SU-DHL-6 (cell line): ENCODE results near the gene FRMD1.

Experiments
- EZH2phosphoT487 ChIP-seq: fragments of 200-600 bp; sonication (generic), shearing (Covaris generic); conservative IDR thresholded peaks from 2 replicates; pipeline ENCODE4 v1.6.1; 2018; ENCODE audit warnings: mild to moderate bottlenecking, antibody characterized with exemption, low read length, moderate library complexity, mixed read lengths
- TF ChIP-seq, protein P1 (sequence below): fragments of 200-600 bp; sonication (generic); IDR thresholded peaks from one replicate; pipeline ENCODE4 v1.5.1; 2017; ENCODE audit warnings: antibody characterized with exemption, mild to moderate bottlenecking, low read length, moderate library complexity; ENCODE audit not compliant: insufficient read depth, poor library complexity, severe bottlenecking

- TF ChIP-seq, protein P1, sequence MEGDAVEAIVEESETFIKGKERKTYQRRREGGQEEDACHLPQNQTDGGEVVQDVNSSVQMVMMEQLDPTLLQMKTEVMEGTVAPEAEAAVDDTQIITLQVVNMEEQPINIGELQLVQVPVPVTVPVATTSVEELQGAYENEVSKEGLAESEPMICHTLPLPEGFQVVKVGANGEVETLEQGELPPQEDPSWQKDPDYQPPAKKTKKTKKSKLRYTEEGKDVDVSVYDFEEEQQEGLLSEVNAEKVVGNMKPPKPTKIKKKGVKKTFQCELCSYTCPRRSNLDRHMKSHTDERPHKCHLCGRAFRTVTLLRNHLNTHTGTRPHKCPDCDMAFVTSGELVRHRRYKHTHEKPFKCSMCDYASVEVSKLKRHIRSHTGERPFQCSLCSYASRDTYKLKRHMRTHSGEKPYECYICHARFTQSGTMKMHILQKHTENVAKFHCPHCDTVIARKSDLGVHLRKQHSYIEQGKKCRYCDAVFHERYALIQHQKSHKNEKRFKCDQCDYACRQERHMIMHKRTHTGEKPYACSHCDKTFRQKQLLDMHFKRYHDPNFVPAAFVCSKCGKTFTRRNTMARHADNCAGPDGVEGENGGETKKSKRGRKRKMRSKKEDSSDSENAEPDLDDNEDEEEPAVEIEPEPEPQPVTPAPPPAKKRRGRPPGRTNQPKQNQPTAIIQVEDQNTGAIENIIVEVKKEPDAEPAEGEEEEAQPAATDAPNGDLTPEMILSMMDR: no peak
- TF ChIP-seq EZH2phosphoT487: no peak
Measured at GRCh38 chr6:168030908-168031307, 48.1 kb downstream of the FRMD1 start.
